ENCODE results near the gene PPME1. TPM values are rescaled to one million over a fixed set of nuclear protein-coding genes. Genes with fewer than 3 reads are reported as not detected.

PPME1 gene
- total RNA-seq, 1 experiment from 2014 or later, result 98.3 TPM

GRCh38 chr11:74238243-74238642, 67.2 kb downstream of the PPME1 start:
- no peak for DNase-seq (ENCODE audit: low spot score)
- intact Hi-C loops (cut with micrococcal nuclease; ENCODE audit: unreplicated experiment), result no loop called here
- Histone ChIP-seq H3K36me3 (ENCODE audit: insufficient read depth, low read length, poor library complexity, severe bottlenecking) (peaks cover 45% of the 10 kb centered on the region), H3K4me1 (ENCODE audit: insufficient read depth, low read length, poor library complexity, severe bottlenecking) (no peaks in the 10 kb centered on the region), H3K4me3 (ENCODE audit: low read depth, low read length, poor library complexity, severe bottlenecking) (no peak overlapping the region), H3K9me3 (ENCODE audit: low read depth, low read length, poor library complexity, severe bottlenecking) (no peaks in the 10 kb centered on the region), H3K27me3 (replicated peaks; ENCODE audit: insufficient read depth, low read depth, low read length, poor library complexity) (no peaks in the 10 kb centered on the region), H3K27ac (ENCODE audit: low read depth, low read length, poor library complexity, severe bottlenecking) (no peak overlapping the region)
- CTCF ChIA-PET, result interaction anchor here (0.7 kb wide), 1 partner anchor 17 kb away, joined by 3 read pairs; no protein-coding TSS in a partner anchor
- no peak for TF ChIP-seq CTCF (conservative IDR thresholded peaks at IDR 0.05; ENCODE audit: low read depth, low read length)
- TF ChIP-seq EZH2 (IDR thresholded peaks at IDR 0.05; ENCODE audit: borderline replicate concordance, low read depth, low read length, poor library complexity, severe bottlenecking), result no peak
- POLR2A ChIA-PET (ENCODE audit: low non-redundant PET), result no interaction called here
- BruUV-seq (replicated peaks), result no TSS peak

- H3K27ac ChIP-seq (ENCODE audit: low read depth, low read length, poor library complexity, severe bottlenecking), result no peak overlapping the region
- DNase-seq (ENCODE audit: low spot score), result peak; percentile 58
- no peaks in the 10 kb centered on the region for H3K9me3 ChIP-seq (ENCODE audit: low read depth, low read length, poor library complexity, severe bottlenecking)
- H3K4me3 ChIP-seq (ENCODE audit: low read depth, low read length, poor library complexity, severe bottlenecking), result no peak overlapping the region
- no peaks in the 10 kb centered on the region for H3K4me1 ChIP-seq (ENCODE audit: insufficient read depth, low read length, poor library complexity, severe bottlenecking)
- no TSS peak for BruUV-seq (replicated peaks)
- H3K27me3 ChIP-seq (replicated peaks; ENCODE audit: insufficient read depth, low read depth, low read length, poor library complexity), result no peaks in the 10 kb centered on the region
- POLR2A ChIA-PET (ENCODE audit: low non-redundant PET), result no interaction called here
- peaks cover 37% of the 10 kb centered on the region for H3K36me3 ChIP-seq (ENCODE audit: insufficient read depth, low read length, poor library complexity, severe bottlenecking)
- CTCF ChIA-PET, result no interaction called here
- intact Hi-C loops (cut with micrococcal nuclease; ENCODE audit: unreplicated experiment), result loop anchor here (5.0 kb wide), 1 partner anchor 286 kb away; no protein-coding TSS in a partner anchor
- TF ChIP-seq EZH2 (IDR thresholded peaks at IDR 0.05; ENCODE audit: borderline replicate concordance, low read depth, low read length, poor library complexity, severe bottlenecking) (no peak), CTCF (conservative IDR thresholded peaks at IDR 0.05; ENCODE audit: low read depth, low read length) (no peak)
Observed at GRCh38 chr11:74248469-74248868, 77.4 kb downstream of the PPME1 start.

- no peak overlapping the region for H3K4me3 ChIP-seq (ENCODE audit: low read depth, low read length, poor library complexity, severe bottlenecking)
- POLR2A ChIA-PET (ENCODE audit: low non-redundant PET), result no interaction called here
- no peaks in the 10 kb centered on the region for H3K9me3 ChIP-seq (ENCODE audit: low read depth, low read length, poor library complexity, severe bottlenecking)
- H3K36me3 ChIP-seq (ENCODE audit: insufficient read depth, low read length, poor library complexity, severe bottlenecking), result peaks cover 40% of the 10 kb centered on the region
- CTCF ChIA-PET, result no interaction called here
- no peak overlapping the region for H3K27ac ChIP-seq (ENCODE audit: low read depth, low read length, poor library complexity, severe bottlenecking)
- DNase-seq (ENCODE audit: low spot score), result no peak
- intact Hi-C loops (cut with micrococcal nuclease; ENCODE audit: unreplicated experiment), result loop anchor here (5.0 kb wide), 1 partner anchor 287 kb away; no protein-coding TSS in a partner anchor
- no peaks in the 10 kb centered on the region for H3K27me3 ChIP-seq (replicated peaks; ENCODE audit: insufficient read depth, low read depth, low read length, poor library complexity)
- TF ChIP-seq CTCF (conservative IDR thresholded peaks at IDR 0.05; ENCODE audit: low read depth, low read length) (no peak), EZH2 (IDR thresholded peaks at IDR 0.05; ENCODE audit: borderline replicate concordance, low read depth, low read length, poor library complexity, severe bottlenecking) (no peak)
- no peaks in the 10 kb centered on the region for H3K4me1 ChIP-seq (ENCODE audit: insufficient read depth, low read length, poor library complexity, severe bottlenecking)
- BruUV-seq (replicated peaks), result no TSS peak
Observed at GRCh38 chr11:74249496-74249895, 78.4 kb downstream of the PPME1 start.

All from A673 (cell line).